Loucy (cell line): ENCODE measurements around the gene HS3ST3A1.

Experiments
- CTCF ChIP-seq: fragments of 200-600 bp; sonication (generic); conservative IDR thresholded peaks from 2 replicates; pipeline ENCODE4 v1.5.1; 2014; ENCODE audit warnings: mild to moderate bottlenecking, antibody characterized with exemption, low read length
- EZH2phosphoT487 ChIP-seq: fragments of 200-600 bp; IDR thresholded peaks from 2 replicates; pipeline ENCODE4 v1.6.1; 2018; ENCODE audit warnings: antibody characterized with exemption, mild to moderate bottlenecking, moderate library complexity, borderline replicate concordance

GRCh38 chr17:13538841-13539411 is 62.8 kb downstream of the HS3ST3A1 start:
- TF ChIP-seq CTCF (no peak), EZH2phosphoT487 (no peak)
